Smooth muscle cell (in vitro differentiated cells): ENCODE results near the gene PIEZO1. TPM values are rescaled to one million over a fixed set of nuclear protein-coding genes. Genes with fewer than 3 reads are reported as not detected.

ENCODE experiments used
- DNase-seq: peaks from one replicate; lab custom pipeline; 2025; ENCODE audit not compliant: unreplicated experiment; lab: John Stamatoyannopoulos, UW
- H2AFZ ChIP-seq: fragments of 200-600 bp; sonication (generic); 2 replicates; pipeline ENCODE4 v1.6.0; 2016; ENCODE audit warnings: antibody characterized with exemption, low read depth, mild to moderate bottlenecking
- H3F3A ChIP-seq: fragments of 200-600 bp; sonication (generic); 2 replicates; pipeline ENCODE4 v1.6.0; 2017; ENCODE audit warnings: antibody characterized with exemption, low read depth
- H3K27ac ChIP-seq: fragments of 200-600 bp; sonication (generic); 2 replicates; pipeline ENCODE4 v1.5.1; 2016; ENCODE audit warnings: low read depth, mild to moderate bottlenecking
- H3K27me3 ChIP-seq: fragments of 200-600 bp; sonication (generic); 2 replicates; pipeline ENCODE4 v1.6.1; 2016; ENCODE audit warnings: low read depth, mild to moderate bottlenecking
- H3K36me3 ChIP-seq: fragments of 200-600 bp; sonication (generic); 2 replicates; pipeline ENCODE4 v1.5.1; 2016; ENCODE audit warnings: low read depth
- H3K4me1 ChIP-seq: fragments of 200-600 bp; sonication (generic); 2 replicates; pipeline ENCODE4 v1.5.1; 2016; ENCODE audit warnings: low read depth
- H3K4me2 ChIP-seq: fragments of 200-600 bp; sonication (generic); 2 replicates; pipeline ENCODE4 v1.6.0; 2016; ENCODE audit warnings: mild to moderate bottlenecking
- H3K4me3 ChIP-seq: fragments of 200-600 bp; sonication (generic); 2 replicates; pipeline ENCODE4 v1.5.1; 2016; ENCODE audit warnings: mild to moderate bottlenecking
- H3K79me2 ChIP-seq: fragments of 200-600 bp; sonication (generic); 2 replicates; pipeline ENCODE4 v1.6.0; 2016; ENCODE audit warnings: low read depth, mild to moderate bottlenecking
- H3K9ac ChIP-seq: fragments of 200-600 bp; sonication (generic); 2 replicates; pipeline ENCODE4 v1.6.0; 2016; ENCODE audit warnings: low read depth
- H3K9me3 ChIP-seq: fragments of 200-600 bp; sonication (generic); replicated peaks from 2 replicates; pipeline ENCODE4 v1.5.1; 2016; ENCODE audit warnings: low read depth
- H4K20me1 ChIP-seq: fragments of 200-600 bp; sonication (generic); 2 replicates; pipeline ENCODE4 v1.6.0; 2016; ENCODE audit warnings: low read depth
- CTCF ChIP-seq: fragments of 200-600 bp; sonication (generic); IDR thresholded peaks from 2 replicates; pipeline ENCODE4 v1.5.1; 2017; ENCODE audit warnings: borderline replicate concordance, mild to moderate bottlenecking, antibody characterized with exemption; ENCODE audit not compliant: insufficient read depth, poor library complexity, severe bottlenecking
- WGBS: methylation state at CpG from one replicate; pipeline ENCODE4 v1.1.7; 2016; ENCODE audit warnings: low lambda C conversion rate; 5-methylcytosine and 5-hydroxymethylcytosine counted together
- polyA plus RNA-seq: library from polyadenylated mRNA; unstranded; fragments of >200 nt; fragmentation: Nextera tagmentation; extraction: Ambion mirVana; gene quantifications from 2 replicates; pipeline ENCODE4 v1.2.1, GENCODE V29; 2016
- total RNA-seq: library from RNA; depleted of rRNA; stranded (reverse); fragments of >200 nt; gene quantifications from 2 replicates; pipeline ENCODE4 v1.2.3, GENCODE V29; 2014

Gene PIEZO1
- total and polyA plus RNA-seq, 2 experiments from 2014 or later: 62.1 to 70.9 TPM

- WGBS: 91% methylated on average over 25 of the region's 30 CpGs
- Histone ChIP-seq H4K20me1 (no peaks in the 10 kb centered on the region), H3K4me1 (no peaks in the 10 kb centered on the region), H3K79me2 (peaks cover 16% of the 10 kb centered on the region), H3K9me3 (no peaks in the 10 kb centered on the region), H3K9ac (no peak overlapping the region), H3F3A (no peaks in the 10 kb centered on the region), H3K27me3 (no peaks in the 10 kb centered on the region), H3K36me3 (no peaks in the 10 kb centered on the region), H2AFZ (no peak overlapping the region), H3K4me2 (no peak overlapping the region), H3K4me3 (no peak overlapping the region), H3K27ac (no peak overlapping the region)
- no peak for TF ChIP-seq CTCF
- DNase-seq: no peak
Observed at GRCh38 chr16:88701581-88702370, 83.2 kb downstream of the PIEZO1 start.

- H3K36me3 ChIP-seq: no peaks in the 10 kb centered on the region
- no peaks in the 10 kb centered on the region for H3K27me3 ChIP-seq
- H3K9ac ChIP-seq: no peak overlapping the region
- no peaks in the 10 kb centered on the region for H3K4me1 ChIP-seq
- H3K9me3 ChIP-seq: no peaks in the 10 kb centered on the region
- no peak overlapping the region for H3K27ac ChIP-seq
- WGBS: 66% methylated on average over 42 of the region's 42 CpGs
- H3K79me2 ChIP-seq: peaks cover 13% of the 10 kb centered on the region
- no peak overlapping the region for H2AFZ ChIP-seq
- no peak overlapping the region for H3K4me2 ChIP-seq
- H3F3A ChIP-seq: no peaks in the 10 kb centered on the region
- no peak overlapping the region for H3K4me3 ChIP-seq
- no peak for TF ChIP-seq CTCF
- no peaks in the 10 kb centered on the region for H4K20me1 ChIP-seq
- DNase-seq: peak; percentile 36
Observed at GRCh38 chr16:88700636-88701482, 84.2 kb downstream of the PIEZO1 start.

GRCh38 chr16:88700322-88700635 is 84.7 kb downstream of the PIEZO1 start:
- Histone ChIP-seq H3K9ac (no peak overlapping the region), H4K20me1 (no peaks in the 10 kb centered on the region), H3K27me3 (no peaks in the 10 kb centered on the region), H3F3A (no peaks in the 10 kb centered on the region), H3K27ac (no peak overlapping the region), H3K4me1 (no peaks in the 10 kb centered on the region), H3K79me2 (peaks cover 8% of the 10 kb centered on the region), H3K4me2 (no peak overlapping the region), H3K9me3 (no peaks in the 10 kb centered on the region), H3K4me3 (no peak overlapping the region), H3K36me3 (no peaks in the 10 kb centered on the region), H2AFZ (no peak overlapping the region)
- 85% methylated on average over 14 of the region's 14 CpGs for WGBS
- TF ChIP-seq CTCF: no peak
- no peak for DNase-seq
